Thyroid gland (tissue), 4 donors: ENCODE measurements around the gene PDGFA. TPM values are rescaled to one million over a fixed set of nuclear protein-coding genes. Genes with fewer than 3 reads are reported as not detected.

Experiments used
- DNase-seq, 2 donors: peaks; one replicate each; pipeline ENCODE4 v3.0.0-alpha.2; 2019
- H3K27ac ChIP-seq, 3 donors: fragments of 200-600 bp; sonication (generic); 1 replicate in 2 of 3; 2 replicates in 1 of 3; pipeline ENCODE4 v1.5.1; 2016 to 2019; ENCODE audit warnings: mild to moderate bottlenecking in 1 of 3, moderate library complexity in 1 of 3
- H3K27me3 ChIP-seq: fragments of 200-600 bp; sonication (generic); one replicate; pipeline ENCODE4 v1.5.1; 2019
- H3K36me3 ChIP-seq, 2 donors: fragments of 200-600 bp; sonication (generic); one replicate each; pipeline ENCODE4 v1.5.1; 2016 to 2019
- H3K4me1 ChIP-seq, 2 donors: fragments of 200-600 bp; sonication (generic); one replicate each; pipeline ENCODE4 v1.5.1; 2017 to 2019
- H3K4me3 ChIP-seq, 3 donors: fragments of 200-600 bp; sonication (generic); replicated peaks in 1 of 3; 1 replicate in 2 of 3; 2 replicates in 1 of 3; pipeline ENCODE4 v1.5.1; 2016; ENCODE audit warnings: mild to moderate bottlenecking in 1 of 3
- H3K9me3 ChIP-seq: fragments of 200-600 bp; sonication (generic); one replicate; pipeline ENCODE4 v1.5.1; 2017
- POLR2A ChIP-seq, 2 donors: fragments of 450-650 bp; IDR thresholded peaks; one replicate each; pipeline ENCODE4 v1.6.1; 2017; ENCODE audit warnings: antibody characterized with exemption in 2 of 2, mild to moderate bottlenecking in 2 of 2, moderate library complexity in 1 of 2
- WGBS, 2 donors: methylation state at CpG; one replicate each; pipeline ENCODE4 v1.1.5; 2017; 5-methylcytosine and 5-hydroxymethylcytosine counted together
- intact Hi-C: fragments of 100-400 bp; cut with DNase I; formaldehyde crosslinking; loops from one replicate; pipeline ENCODE4 v1.15.1; 2023
- total RNA-seq, 4 donors: library from RNA; depleted of rRNA; stranded (reverse); fragments of >200 nt; gene quantifications; one replicate each; pipeline ENCODE4 v1.2.3, GENCODE V29; 2016
- TF ChIP-seq, protein P1 (sequence below), 6 experiments: fragments of 200-600 bp in 3 of 6; fragments of 450-650 bp in 3 of 6; sonication (generic) in 3 of 6; IDR thresholded peaks; one replicate each; pipeline ENCODE4 v1.5.1; 2016 to 2019; ENCODE audit warnings: antibody characterized with exemption in 6 of 6, mild to moderate bottlenecking in 2 of 6, inconsistent platforms in 1 of 6, moderate library complexity in 1 of 6

The PDGFA gene
- total RNA-seq, 4 donors from 2014 or later, result 6.6 to 20.0 (median 10.8) TPM

DNA sequence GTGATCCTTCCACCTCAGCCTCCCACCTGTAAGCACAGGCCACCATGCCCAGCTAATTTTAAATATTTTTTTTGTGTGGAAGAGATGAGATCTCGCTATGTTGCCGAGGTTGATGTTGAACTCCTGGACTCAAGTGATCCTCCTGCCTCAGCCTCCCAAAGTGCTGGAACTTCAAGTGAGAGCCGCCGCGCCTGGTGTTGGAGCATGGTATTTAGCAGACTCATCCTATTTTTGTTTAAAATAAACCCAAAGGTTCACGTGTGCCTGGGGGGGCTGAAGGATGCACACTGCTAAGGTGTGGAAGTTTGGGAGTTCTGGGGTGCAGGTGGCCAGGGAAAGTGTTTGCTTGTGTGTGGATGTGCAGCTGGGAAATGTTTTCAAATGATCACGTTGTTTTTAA lies 18.1 kb downstream of the PDGFA start:
- no peaks in the 10 kb centered on the region for H3K27me3 ChIP-seq
- H3K27ac ChIP-seq, result no peak overlapping the region
- H3K4me3 ChIP-seq, result no peak overlapping the region
- no peaks in the 10 kb centered on the region for H3K4me1 ChIP-seq
- WGBS, 2 donors, result 91 to 94% methylated on average over 7 of the region's 7 CpGs
- peaks cover 0 to 16% of the 10 kb centered on the region in 2 donors for H3K36me3 ChIP-seq
- DNase-seq, result no peak
- no peak for TF ChIP-seq POLR2A (IDR thresholded peaks at IDR 0.05)
- no peaks in the 10 kb centered on the region for H3K9me3 ChIP-seq
- intact Hi-C loops, result loop anchor here (10.0 kb wide), 1 partner anchor 107 kb away; no protein-coding TSS in a partner anchor

DNA sequence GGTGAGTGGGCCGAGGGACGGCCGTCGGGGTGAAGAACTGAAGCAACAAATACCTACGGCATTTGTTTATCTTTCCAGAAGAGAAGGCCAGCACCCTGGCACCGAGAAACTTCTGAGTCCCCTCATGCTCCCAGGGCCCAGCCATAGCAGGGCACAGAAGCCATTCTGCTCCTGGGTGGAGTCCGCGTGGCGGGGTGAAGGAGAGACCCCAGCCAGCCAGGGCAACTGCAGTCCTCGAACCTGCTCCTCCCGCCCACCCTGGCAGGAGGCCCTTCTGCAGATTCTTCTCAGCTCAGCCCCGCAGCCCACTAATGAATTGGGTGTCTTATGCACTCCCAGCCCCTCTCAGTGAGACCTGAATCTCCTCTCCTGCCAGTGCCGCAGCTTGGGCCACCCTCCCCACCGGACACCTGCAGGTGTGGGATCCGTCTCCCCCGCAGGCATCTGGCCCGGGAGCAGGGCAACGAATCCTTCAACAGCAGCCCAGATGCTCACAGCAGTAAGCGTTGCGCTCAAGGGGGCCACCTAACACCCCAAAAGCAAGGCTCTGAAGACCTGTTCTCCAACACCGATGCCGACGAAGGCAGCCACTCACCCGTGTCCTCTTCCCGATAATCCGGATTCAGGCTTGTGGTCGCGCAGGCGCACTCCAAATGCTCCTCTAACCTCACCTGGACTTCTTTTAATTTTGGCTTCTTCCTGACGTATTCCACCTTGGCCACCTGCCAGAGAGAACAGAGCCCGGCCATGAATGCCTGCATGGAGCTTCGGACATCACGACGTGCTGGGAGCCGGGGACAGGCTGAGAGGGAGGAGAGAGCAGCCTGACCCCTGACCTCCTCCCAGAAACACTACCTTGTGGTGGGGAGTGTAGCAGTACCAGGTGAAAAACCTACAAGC lies 18.9 kb downstream of the PDGFA start:
- Histone ChIP-seq H3K27me3 (no peaks in the 10 kb centered on the region), H3K9me3 (no peaks in the 10 kb centered on the region), H3K4me1 (no peaks in the 10 kb centered on the region), H3K36me3 (peaks cover 0 to 16% of the 10 kb centered on the region in 2 donors), H3K4me3 (no peak overlapping the region), H3K27ac (no peak overlapping the region)
- TF ChIP-seq POLR2A (IDR thresholded peaks at IDR 0.05), result no peak
- TF ChIP-seq, protein P1, sequence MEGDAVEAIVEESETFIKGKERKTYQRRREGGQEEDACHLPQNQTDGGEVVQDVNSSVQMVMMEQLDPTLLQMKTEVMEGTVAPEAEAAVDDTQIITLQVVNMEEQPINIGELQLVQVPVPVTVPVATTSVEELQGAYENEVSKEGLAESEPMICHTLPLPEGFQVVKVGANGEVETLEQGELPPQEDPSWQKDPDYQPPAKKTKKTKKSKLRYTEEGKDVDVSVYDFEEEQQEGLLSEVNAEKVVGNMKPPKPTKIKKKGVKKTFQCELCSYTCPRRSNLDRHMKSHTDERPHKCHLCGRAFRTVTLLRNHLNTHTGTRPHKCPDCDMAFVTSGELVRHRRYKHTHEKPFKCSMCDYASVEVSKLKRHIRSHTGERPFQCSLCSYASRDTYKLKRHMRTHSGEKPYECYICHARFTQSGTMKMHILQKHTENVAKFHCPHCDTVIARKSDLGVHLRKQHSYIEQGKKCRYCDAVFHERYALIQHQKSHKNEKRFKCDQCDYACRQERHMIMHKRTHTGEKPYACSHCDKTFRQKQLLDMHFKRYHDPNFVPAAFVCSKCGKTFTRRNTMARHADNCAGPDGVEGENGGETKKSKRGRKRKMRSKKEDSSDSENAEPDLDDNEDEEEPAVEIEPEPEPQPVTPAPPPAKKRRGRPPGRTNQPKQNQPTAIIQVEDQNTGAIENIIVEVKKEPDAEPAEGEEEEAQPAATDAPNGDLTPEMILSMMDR (IDR thresholded peaks at IDR 0.05), result no peak
- 87 to 88% methylated on average over 27 to 34 of the region's 35 CpGs for WGBS, 2 donors
- intact Hi-C loops, result loop anchor here (10.0 kb wide), 1 partner anchor 106 kb away; no protein-coding TSS in a partner anchor
- no peak for DNase-seq

DNA sequence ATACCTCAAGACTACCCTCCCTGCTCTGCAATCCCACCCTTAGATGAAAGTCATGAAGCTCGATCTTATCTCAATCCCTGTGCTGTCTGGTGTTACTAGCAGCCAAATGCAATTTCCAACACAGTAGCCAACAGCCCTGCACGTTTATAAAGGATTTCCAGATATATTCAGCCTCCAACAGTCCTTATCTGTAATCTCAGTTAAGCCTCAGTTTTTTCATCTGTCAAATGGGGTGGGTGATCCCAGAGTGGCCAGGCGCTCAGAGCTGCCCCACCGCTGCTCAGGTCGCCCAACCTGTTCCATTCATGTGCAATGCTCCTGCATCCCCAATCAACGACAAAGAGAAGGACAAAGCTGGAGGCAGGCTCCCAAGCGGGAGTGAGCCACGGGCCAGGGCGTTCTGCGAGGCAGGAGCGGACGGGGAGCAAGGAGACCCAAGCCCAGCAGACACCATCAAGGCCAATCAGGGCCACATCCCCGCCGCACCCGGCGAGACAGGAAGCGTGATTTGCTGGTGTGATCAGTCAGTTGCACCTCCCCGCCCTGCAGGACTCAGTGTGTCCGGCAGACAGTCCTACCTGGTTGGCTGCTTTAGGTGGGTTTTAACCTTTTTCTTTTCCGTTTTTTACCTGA lies 19.7 kb downstream of the PDGFA start:
- Histone ChIP-seq H3K27ac (no peak overlapping the region), H3K27me3 (no peaks in the 10 kb centered on the region), H3K36me3 (peaks cover 0 to 16% of the 10 kb centered on the region in 2 donors), H3K9me3 (no peaks in the 10 kb centered on the region), H3K4me1 (no peaks in the 10 kb centered on the region), H3K4me3 (no peak overlapping the region)
- TF ChIP-seq POLR2A (IDR thresholded peaks at IDR 0.05), result no peak
- TF ChIP-seq, protein P1 (IDR thresholded peaks at IDR 0.05), result no peak
- DNase-seq, result no peak
- WGBS, 2 donors, result 96 to 97% methylated on average over 14 to 20 of the region's 20 CpGs
- intact Hi-C loops, result loop anchor here (10.0 kb wide), 1 partner anchor 105 kb away; no protein-coding TSS in a partner anchor

DNA sequence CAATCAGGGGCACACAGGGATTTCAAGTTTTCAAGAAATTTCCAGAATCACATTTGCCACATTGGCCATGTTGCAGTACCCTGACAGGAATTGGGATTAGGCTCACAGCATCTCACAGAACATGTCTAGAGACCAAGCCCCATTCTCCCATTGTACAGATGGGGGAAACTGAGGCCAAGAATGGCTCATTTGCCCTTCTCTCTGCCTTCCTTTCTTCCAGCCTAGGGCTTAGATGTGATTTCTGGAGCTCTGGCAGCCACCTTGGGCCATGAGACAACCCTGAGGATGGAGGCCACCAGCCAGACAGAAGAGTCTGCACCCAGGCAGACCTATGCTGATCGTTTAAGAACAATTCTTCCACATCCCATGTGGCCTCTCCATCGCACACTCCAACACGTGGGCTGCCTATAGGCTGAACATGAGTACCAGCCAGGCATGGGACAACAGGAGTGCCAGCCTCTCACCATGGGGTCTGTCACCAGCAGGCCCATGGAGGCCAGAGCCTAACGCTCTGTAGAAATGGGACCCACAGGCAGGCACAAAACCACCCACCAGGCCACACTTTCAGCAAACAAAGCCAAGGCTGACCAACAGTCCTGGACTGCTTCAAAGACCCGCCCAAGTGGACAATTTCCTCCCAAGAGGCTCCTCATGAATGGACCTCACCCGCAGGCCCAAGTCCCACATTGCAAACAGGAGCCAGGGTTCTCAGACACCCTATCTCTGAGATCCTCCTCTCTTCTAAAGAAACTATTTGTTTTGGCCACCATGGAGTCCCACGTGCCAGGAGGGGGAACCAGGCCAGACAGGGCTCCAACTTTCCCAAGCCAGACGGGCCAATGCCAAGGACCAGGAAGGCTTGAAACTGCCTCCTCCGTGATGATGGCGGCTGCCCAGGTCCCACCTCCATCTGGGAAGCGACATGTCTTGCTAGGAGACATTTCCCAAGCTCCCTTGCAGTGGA lies 20.7 kb downstream of the PDGFA start:
- no peak overlapping the region for H3K27ac ChIP-seq
- H3K4me1 ChIP-seq, result no peaks in the 10 kb centered on the region
- 82 to 91% methylated on average over 9 to 11 of the region's 11 CpGs for WGBS, 2 donors

More for the DNA sequence above, 20.7 kb downstream of the PDGFA start:
- intact Hi-C loops, result no loop called here
- H3K36me3 ChIP-seq, result peaks cover 0 to 16% of the 10 kb centered on the region in 2 donors
- H3K4me3 ChIP-seq, result no peak overlapping the region
- H3K27me3 ChIP-seq, result no peaks in the 10 kb centered on the region
- no peak for DNase-seq
- no peaks in the 10 kb centered on the region for H3K9me3 ChIP-seq
- TF ChIP-seq, protein P1 (IDR thresholded peaks at IDR 0.05), result no peak
